ENCODE measurements around the gene NLRX1.
"Not testable (repeated sequence)": the region's sequence is repeated elsewhere in the genome, so short reads cannot be mapped to it uniquely, and the experiment has no call there.

The NLRX1 gene

DNA sequence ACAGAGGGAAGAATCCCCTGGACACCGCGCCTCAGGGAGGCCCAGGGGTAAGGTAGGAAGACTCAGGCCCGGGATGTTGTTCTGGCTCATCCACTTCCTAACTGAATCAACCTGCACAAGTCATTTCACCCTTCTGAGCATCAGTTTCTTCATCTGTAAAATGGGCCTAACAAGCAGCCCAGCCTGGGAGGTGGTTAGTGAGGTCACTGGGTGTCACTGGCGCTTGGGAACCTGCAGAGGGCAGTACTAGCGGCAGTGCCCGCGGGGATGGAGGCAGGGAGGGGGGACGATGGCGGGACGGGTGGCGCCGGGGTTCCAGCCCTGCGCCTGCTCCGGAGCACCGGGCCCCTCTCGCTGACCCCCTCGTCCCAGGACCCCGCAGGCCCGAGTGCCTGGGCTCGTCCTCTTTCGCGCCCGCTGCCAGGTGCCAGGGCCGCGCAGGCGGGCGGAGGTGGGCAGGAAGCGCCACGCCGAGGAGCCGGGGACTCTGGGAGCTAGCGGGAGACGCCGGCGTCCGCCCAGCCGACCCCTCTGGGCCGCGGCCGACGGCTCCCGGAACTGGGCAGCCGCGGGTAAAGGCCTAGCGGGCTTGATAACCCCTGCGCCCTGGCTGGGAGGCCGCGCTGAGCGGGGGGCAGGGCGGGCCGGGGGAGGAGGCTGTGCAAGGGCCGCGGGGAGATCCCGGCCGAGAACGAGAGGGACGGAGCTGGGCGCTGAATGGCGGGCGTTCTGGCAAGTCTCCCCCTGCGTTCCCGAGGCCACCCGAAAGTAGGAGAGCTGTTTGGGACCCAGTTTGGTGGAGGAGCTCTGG is at the start of gene NLRX1:
Gene NLRX1 (plus strand): TSS at position 255 of the 811 bp plus-strand sequence. CDS start 2,679 bp downstream, outside the sequence.
- peak; percentile 47 to 97 (median 82) for DNase-seq
- intact Hi-C loops (cut with DNase I), result no loop called here

DNA sequence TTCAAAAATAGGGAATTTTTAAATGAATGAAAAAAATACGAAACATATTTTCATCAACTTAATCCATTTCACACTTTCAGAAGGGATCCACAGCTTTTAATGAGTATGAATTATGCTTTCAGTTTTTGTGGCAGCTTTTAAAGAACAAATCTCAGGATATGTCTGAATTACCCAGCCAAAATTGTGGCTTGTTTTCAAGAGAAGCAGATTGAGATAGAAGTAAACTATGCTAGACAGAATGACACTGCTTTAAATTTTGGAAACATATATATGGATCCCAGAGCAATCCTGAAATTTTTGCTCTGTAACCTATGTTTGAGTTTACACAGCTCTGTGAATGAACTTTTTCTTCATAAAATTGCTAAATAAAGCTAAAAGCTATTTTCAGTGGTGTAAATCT is 49.6 kb upstream of the NLRX1 start:
- no peak for DNase-seq
- intact Hi-C loops (cut with DNase I), result loop anchor here (10.0 kb wide), 1 partner anchor 76 kb away; no protein-coding TSS in a partner anchor

DNA sequence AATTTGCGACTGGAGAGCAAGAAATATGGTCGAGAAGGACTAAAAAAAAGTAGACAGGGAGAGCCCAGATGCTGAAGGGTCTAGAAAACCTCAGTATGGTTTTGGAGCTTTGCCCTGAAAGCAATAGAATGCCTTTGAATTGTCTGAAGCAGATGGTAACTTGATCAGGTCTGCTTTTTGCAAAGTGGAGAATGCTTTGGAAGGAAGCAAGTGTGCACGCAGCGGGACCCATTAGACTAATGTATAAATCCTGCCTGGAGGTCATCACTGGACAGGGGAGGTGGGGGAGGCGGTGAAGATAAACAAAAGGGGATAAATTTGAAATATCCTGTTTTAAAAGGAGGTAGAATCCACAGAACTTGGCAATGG is 47.9 kb upstream of the NLRX1 start:
- intact Hi-C loops (cut with DNase I), result loop anchor here (2.0 kb wide), 1 partner anchor 14 kb away; the partner anchor contains the start of gene C2CD2L

GRCh38 chr11:119121008-119121810 is 47.3 kb upstream of the NLRX1 start, which contains the start of gene HINFP:
Gene HINFP, plus strand, starts transcription at chr11:119121580. Its CDS starts 5,365 bp downstream, at chr11:119126945.
- DNase-seq, result peak; percentile 99 to 100 (median 100)
- intact Hi-C loops (cut with DNase I), result loop anchor here (2.0 kb wide), 1 partner anchor 14 kb away; the partner anchor contains the start of gene C2CD2L

More for the DNA sequence above, 47.9 kb upstream of the NLRX1 start:
- peak in 1 of 10 donors; percentile 42 for DNase-seq

- no peak for DNase-seq
- intact Hi-C loops (cut with DNase I), result loop anchor here (2.0 kb wide), 1 partner anchor 15 kb away; the partner anchor contains the start of gene C2CD2L
These were observed 46.8 kb upstream of the NLRX1 start for GRCh38 chr11:119121811-119122124.

DNA sequence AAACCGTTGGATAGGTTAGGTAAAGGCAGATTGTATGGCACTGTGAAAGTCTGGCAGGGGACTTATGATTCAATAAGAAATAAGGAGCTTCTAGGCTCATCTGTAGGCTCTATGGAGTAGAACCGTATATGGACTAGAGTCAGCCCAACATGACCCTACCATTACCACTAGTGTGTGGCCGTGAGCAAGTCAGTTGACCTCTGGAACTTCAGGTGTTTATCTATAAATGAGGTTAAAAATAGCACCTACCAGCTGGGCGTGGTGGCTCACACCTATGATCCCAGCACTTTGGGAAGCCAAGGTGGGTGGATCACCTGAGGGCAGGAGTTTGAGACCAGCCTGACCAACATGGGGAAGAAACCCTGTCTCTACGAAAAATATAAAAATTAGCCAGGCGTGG is 42.7 kb upstream of the NLRX1 start:
- peak in 1 of 10 donors; percentile 14 for DNase-seq
- intact Hi-C loops (cut with DNase I), result no loop called here

- no peak for DNase-seq
- intact Hi-C loops (cut with DNase I), result no loop called here
These were observed 41.8 kb upstream of the NLRX1 start for GRCh38 chr11:119126675-119127268.

GRCh38 chr11:119130662-119131061 is 37.9 kb upstream of the NLRX1 start:
- intact Hi-C loops (cut with DNase I), result no loop called here
- DNase-seq, result no peak

DNA sequence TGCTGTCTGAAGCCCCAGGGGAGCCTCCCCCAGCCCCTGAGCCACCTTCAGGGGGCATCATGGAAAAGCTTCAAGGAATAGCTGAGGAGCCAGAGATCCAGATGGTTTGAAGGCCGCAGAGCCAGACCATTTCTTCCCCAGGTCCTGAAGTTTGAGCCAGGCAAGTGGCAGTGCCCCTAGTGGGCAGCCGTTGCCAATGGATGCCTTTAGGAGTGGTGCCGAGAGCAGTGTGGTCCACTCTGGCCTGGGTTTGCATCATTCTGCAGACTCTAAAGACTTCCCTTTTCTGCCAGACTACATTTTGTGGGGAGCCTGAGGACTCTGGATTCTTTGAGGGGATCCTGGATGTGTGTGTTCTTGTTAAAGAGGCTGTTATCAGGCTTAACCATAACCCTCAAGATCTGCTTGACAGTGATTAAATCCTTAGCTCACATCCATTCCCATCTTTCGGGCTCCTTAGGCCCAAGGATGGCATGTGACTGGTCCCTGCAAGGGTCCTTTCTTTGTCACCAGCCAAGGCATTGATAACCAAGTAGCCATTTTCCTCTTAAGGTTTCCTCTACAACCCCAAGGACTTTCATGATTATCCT is 34.0 kb upstream of the NLRX1 start:
- DNase-seq, result peak in 1 of 10 donors; percentile 23
- intact Hi-C loops (cut with DNase I), result no loop called here

- intact Hi-C loops (cut with DNase I), result not testable (repeated sequence)
- peak in 1 of 10 donors; percentile 55 for DNase-seq
These were observed 29.2 kb upstream of the NLRX1 start for GRCh38 chr11:119139276-119139675.

GRCh38 chr11:119144825-119145486 is 23.6 kb upstream of the NLRX1 start:
- peak in 5 of 10 donors; percentile 38 to 88 (median 45) for DNase-seq
- intact Hi-C loops (cut with DNase I), result loop anchor here (10.0 kb wide), 1 partner anchor 50 kb away; no protein-coding TSS in a partner anchor

DNA sequence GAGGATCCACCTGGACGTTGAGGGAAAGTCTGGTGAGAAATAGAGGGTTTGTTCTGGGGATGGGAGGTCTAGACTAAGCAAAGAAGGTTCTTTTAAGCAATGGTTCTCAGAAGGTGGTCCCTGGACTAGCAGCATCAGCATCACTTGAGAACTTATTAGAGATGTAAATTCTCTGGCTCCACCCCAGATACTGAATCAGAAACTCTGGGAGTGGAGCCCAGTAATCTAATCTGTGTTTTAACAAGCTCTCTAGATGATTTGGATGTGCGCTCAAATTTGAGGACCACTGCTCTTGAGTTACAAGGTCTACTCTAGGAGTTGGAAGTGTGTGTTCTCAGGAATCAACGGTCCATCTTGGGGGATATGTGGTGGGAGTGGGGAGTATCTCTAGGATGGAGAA is 23.0 kb upstream of the NLRX1 start:
- intact Hi-C loops (cut with DNase I), result loop anchor here (10.0 kb wide), 1 partner anchor 49 kb away; no protein-coding TSS in a partner anchor

GRCh38 chr11:119147604-119148333 is 20.8 kb upstream of the NLRX1 start:
- DNase-seq, result peak in 3 of 10 donors; percentile 23 to 67 (median 25)
- intact Hi-C loops (cut with DNase I), result loop anchor here (10.0 kb wide), 1 partner anchor 47 kb away; no protein-coding TSS in a partner anchor

More for the DNA sequence above, 23.0 kb upstream of the NLRX1 start:
- DNase-seq, result peak in 1 of 10 donors; percentile 1

DNA sequence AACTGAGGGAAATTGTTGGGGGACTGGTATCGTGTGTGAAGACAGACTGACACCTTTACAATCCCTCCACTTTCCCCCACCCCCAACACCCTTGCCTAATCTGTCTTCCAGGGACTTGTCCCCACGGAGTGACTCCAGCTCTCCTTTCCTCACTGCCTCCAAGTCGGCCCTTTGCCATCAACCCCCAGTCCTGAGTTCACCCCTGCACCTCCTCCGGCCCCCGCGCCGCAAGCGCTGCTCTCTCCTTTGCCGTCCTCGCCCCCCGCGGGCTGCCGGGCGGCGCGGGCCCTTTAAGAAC is 19.9 kb upstream of the NLRX1 start:
- no peak for DNase-seq
- intact Hi-C loops (cut with DNase I), result loop anchor here (10.0 kb wide), 1 partner anchor 46 kb away; no protein-coding TSS in a partner anchor

GRCh38 chr11:119149018-119149785 is 19.3 kb upstream of the NLRX1 start, which contains the start of gene ABCG4:
Gene ABCG4, plus strand, starts transcription at chr11:119149052. Its CDS starts 914 bp downstream, at chr11:119149966.
- intact Hi-C loops (cut with DNase I), result loop anchor here (10.0 kb wide), 1 partner anchor 46 kb away; no protein-coding TSS in a partner anchor
- peak in 8 of 10 donors; percentile 20 to 90 (median 42) for DNase-seq

GRCh38 chr11:119149786-119150275 is 18.7 kb upstream of the NLRX1 start:
- intact Hi-C loops (cut with DNase I), result loop anchor here (10.0 kb wide), 1 partner anchor 45 kb away; no protein-coding TSS in a partner anchor
- peak in 4 of 10 donors; percentile 14 to 82 (median 72) for DNase-seq

DNA sequence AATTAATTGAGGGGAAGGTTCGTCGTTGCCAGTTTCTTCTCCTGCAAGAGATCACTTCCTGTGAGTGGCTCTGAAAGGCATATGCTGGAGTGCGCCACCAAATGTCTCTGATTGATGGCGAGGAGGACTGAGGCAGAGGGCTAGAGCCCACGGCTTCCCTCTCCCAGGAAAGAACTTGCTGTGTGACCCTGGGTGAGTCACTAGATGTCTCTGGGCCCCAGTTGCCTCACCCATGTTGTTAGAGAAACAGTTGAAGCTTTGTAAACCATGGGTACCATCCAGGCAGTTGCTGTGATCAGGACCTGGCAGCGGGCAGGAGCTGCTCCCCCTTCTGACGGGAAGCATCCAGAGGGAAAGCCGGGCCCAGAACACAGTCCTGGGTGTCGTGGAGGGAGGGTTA is 16.5 kb upstream of the NLRX1 start:
- peak in 2 of 10 donors; percentile 37 to 65 for DNase-seq
- intact Hi-C loops (cut with DNase I), result no loop called here

GRCh38 chr11:119152604-119153003 is 15.9 kb upstream of the NLRX1 start:
- intact Hi-C loops (cut with DNase I), result no loop called here
- DNase-seq, result no peak

All from posterior cingulate gyrus (tissue), 11 donors.